Activated gamma-delta T cell (primary cell): Measurements from ENCODE around the gene LSMEM2.
"Not testable (repeated sequence)": the region's sequence is repeated elsewhere in the genome, so short reads cannot be mapped to it uniquely, and the experiment has no call there.

ENCODE experiments used
- DNase-seq: peaks from one replicate; lab custom pipeline; 2025; lab: John Stamatoyannopoulos, UW

The LSMEM2 gene

DNA sequence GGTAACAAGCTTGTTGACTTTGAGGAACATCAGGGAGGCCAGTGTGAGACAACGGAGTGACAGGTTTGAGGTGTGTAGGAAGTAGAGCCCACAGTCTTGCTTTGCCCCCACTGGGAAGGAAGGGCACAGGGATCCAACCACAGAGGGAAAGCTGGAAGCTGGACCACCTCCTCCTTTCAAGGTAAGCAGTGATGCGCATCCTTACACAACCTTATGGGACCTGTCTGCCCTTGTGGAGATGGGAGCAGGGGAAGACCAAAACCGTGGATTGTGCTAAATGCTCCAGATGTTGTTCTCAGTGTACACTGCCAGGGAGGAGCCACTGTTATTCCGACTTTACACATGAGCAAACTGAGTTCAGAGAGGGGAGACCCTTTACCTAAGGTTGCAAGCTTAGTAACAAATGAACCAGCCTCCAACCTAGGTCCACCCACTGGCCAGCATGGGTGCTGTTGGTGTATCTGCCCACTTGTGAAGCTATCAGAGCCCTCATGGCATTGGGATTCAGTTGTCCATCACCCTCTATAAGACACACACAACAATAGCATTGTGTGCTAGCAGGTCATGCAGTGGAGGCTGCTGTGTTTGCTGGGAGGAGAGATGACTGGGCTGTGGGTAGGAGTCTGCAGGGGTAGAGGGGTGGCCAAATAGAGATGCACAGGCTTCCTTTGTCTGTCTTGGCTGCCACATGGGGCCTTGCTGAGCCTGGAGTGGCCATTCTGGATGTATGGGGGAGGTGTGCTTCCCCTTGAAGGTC is 586 bp upstream of the LSMEM2 start:
- DNase-seq = no peak

DNA sequence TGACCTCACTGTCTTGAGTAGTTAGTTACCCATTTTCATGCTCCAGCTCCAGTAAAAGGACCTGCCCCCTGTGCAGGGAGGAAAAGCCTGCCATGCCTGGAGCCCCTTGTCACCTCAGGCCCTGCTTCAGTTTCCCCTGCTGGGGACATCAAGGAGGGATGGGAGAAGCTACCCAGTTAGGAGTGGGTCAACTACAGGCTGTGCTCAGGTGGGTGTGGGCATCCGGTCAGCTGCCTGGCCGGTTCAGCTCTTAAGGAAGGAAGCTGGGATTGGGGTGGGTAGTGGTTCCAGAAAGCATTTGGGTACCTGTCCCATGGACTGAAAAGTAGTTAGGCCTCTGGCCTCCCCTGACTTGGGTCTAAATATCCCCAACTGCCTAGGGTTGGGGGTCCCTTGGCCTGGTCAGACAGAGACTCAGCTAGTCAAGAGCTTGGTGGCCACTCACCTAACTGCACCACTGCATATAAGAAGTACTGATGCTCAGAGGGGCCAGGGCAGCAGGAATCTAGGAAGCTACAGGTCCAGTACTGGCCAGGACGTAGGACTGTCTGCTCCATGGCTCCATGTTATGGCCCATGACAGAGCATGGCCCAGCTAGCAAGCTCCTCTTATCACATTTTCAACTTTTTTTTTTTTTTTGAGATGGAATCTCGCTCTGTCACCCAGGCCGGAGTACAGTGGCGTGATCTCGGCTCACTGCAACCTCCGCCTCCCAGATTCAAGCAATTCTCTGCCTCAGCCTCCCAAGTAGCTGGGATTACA is 549 bp downstream of the LSMEM2 start:
- DNase-seq = no peak

DNA sequence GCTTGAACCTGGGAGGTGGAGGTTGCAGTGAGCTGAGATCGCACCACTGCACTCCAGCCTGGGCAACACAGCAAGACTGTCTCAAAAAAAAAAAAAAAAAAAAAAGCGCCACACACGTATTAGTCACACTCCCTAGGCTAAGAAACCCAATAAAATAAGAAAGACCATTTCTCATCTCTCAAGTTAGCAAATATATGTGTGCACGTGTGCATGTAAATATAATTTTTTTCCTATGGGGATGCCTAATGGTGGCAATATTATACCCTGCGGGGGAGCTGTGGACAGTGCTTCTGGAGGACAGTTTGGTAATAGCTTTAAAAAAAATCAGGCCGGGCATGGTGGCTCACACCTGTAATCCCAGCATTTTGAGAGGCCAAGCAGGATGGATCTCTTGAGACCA is 5.2 kb downstream of the LSMEM2 start:
- not testable (repeated sequence) for DNase-seq

DNA sequence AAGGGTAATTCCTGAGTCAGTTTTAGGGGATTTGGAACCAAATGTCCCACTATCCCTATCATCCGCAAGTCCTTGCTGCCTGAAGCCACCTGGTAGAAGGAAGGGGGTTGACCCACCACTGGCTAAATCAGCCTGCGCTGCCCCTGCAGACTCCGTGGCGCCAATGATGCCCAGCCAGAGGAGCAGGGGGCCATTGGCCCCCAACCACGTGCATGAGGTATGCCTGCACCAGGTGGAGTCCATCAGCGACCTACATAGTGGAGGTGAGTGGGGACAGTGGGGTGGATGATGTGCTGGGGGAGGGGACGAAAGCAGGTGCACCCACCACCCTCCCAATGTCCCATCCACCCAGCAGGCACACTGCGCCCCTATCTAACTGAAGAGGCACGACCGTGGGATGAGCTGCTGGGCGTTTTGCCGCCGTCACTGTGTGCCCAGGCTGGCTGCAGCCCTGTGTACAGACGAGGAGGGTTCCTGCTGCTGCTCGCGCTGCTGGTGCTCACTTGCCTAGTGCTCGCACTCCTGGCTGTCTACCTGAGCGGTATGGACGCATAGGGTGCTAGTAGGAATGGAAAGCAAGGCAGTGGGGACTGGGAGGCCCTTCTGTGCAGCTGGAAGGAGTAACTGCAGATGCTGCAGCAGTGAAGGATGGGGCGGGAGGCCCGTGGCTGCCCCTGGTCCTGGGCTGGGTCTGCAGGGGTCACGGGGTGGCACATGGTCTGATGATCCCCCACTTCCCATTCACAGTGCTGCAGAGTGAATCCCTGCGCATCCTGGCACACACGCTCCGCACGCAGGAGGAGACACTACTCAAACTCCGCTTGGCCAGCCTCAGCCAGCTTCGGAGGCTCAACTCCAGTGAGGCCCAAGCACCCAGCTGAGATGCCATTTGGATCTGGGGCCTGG is 7.7 kb downstream of the LSMEM2 start:
- DNase-seq = no peak

DNA sequence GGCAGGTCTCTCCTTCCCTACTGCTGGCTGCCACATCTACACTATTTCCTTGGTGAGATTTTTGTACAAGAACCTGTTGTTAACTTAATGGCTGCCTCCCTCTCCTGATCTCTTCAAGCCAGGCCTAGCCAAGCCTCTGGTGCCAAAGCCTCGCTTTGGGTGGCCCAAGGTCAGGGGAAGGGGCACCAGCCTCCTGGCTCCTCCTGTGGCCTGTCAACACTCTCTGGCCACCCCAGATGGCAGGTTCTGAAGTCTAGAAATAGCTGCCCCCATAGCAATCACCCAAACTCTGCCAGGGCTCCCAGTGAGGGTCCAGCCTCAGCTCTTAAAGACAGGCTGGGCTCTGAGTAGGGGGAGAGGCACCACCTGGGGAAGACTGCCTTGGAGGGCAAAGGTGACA is 8.4 kb downstream of the LSMEM2 start:
- DNase-seq = no peak

DNA sequence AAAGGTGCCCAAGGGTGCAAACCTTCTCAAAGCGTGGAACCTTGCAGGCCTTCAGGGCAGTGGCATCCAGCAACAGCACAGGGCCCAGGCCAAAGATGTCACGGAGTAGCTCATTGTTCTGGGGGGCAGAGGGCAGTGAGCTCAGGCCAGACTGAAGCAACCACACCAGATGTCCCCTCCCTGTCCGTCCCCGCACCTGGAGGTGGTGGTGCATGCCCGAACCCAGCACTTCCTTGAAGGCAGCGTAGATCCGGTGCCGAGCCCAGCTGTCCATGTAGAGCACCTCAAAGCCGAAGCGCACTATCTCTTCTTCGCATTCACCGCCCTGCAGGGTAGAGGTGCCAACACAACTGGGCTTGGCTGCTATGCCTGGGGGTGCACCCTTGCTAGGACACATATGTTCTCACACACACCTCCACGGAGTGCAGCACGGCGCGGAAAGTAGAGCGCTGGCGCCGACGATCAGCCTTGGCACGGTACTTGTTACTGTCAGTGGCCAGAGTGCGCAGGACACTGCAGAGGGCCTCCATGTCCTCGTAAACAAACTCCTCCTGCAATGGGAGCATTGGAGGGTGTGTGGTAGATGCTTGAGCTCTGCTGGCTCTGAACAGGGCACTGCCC is 9.6 kb downstream of the LSMEM2 start:
- DNase-seq = no peak

DNA sequence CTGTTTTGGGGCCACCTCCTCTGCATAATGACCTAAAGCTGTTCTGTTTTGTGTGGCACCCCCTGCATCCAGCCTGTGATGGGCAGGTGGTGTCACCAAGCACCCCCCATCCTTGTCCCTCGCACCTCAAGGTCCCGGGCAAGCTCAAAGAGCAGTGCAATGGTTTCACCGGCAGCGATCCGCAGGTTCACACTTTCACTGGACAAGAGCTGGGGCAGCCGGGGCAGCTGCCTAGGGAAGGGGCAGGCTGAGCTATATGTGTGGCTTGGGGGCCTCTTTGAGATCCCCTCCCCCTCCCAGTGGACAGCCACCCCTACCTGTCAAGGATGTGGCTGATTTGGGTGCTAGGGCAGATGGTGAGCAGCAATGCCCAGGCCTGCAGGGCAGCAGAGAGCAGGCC is 10.2 kb downstream of the LSMEM2 start:
- DNase-seq = no peak

DNA sequence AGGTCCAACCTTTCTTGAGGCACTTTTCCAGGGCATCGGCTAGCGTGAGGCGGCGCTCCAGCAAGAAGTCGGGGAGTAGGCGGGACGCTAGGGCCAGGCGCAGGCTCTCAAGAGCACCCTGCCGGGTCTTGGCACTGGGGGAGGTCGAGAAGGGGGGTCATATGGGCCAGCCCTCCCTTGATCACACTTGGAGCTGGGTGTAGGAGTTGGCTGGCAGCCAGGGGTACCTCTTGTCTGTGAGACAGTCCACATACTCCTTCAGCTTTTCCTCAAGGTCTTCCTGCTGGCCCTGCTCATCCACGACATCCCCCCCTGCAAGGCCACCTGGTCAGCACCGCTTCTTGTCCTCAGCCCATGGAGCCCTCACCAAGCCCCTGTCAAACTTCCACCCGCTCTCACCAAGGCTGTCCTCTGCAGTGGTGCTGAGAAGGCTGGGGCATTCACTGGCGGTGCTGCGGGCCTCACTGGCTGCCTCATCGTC is 11.3 kb downstream of the LSMEM2 start:
- no peak for DNase-seq

- DNase-seq = peak; percentile 89
Observed at GRCh38 chr3:50292159-50293078, 13.5 kb downstream of the LSMEM2 start, which contains the start of gene IFRD2. Gene IFRD2, minus strand, starts transcription at chr3:50292429. Its CDS starts 155 bp downstream, at chr3:50292274.

DNA sequence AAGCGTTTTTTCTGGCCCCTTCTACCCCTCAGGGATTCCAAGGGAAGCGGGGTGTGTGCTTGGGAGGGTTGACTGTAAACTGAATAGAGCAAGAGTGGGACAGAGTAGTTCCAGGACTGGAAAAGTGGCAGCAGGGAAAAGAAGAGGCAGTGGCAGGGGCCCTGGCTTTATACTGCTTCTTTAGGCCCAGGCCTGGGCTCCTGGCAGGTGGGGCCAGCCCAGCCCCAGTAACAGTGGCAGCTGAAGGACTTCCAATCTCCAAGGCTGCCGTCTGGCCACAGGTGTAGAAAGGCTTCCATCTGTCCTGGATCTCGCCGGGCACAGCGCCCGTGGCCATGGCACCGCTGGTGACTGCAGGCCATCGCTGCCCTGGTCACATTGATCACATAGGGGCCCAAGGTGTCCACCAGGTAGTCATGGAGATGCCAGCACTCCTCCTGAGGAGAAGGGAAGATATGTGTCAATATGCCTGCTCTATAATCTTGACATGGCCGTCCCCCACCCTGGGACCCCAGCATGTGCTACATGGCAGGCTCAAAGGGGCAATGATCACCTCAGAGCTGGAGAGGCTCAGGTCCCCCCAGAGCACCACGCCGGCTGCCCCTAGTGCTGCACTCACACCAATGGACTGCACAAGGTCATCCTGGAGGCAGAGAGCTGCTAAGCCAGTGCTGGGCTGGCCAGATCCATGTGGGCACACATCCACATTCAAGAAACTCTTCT is 14.4 kb downstream of the LSMEM2 start:
- DNase-seq = no peak

GRCh38 chr3:50294089-50294488 is 15.2 kb downstream of the LSMEM2 start:
- DNase-seq = no peak

DNA sequence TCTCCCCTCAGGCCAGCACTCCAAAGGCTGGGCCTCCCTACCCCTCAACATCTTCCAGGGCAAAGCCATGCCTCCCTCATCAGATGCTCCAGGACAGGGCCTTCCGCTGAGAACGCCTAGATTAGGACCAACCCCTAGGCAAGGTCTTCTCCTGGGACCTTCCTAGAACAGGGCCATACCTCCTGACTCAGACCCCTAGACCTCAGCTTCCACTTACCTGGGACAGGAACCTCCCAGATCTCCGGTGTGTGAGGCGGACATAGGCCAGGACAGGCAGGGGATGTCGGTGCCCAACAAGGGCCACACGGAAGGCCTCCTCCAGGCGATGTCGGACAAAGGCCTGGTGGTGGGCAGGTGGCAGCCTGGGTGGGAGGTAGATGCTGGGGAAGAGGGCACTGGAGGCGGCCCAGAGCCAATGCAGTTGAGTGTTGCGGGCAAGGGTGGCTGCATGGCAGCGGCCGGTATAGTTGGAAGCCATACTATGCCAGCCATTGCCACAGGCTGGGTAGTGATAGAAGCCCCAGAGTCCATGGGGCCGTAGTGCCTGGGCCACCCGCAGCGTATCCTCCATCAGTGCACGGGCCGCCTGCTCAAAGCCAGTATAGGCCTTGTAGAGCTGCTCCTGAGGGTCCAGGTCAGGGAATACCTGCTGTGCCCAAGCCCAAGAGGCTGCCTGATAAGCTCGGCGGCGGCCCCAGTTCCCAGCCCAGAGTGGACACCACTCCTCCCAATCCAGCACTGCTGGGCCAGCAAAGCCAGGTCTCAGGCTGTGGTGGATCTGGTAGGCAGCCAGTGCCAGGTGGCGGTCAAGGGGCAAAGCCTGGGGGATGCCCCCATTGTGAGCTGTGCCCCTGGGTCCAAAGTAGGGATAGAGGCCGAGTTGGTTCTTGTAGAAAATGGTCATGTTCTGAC is 15.9 kb downstream of the LSMEM2 start:
- DNase-seq = no peak

DNA sequence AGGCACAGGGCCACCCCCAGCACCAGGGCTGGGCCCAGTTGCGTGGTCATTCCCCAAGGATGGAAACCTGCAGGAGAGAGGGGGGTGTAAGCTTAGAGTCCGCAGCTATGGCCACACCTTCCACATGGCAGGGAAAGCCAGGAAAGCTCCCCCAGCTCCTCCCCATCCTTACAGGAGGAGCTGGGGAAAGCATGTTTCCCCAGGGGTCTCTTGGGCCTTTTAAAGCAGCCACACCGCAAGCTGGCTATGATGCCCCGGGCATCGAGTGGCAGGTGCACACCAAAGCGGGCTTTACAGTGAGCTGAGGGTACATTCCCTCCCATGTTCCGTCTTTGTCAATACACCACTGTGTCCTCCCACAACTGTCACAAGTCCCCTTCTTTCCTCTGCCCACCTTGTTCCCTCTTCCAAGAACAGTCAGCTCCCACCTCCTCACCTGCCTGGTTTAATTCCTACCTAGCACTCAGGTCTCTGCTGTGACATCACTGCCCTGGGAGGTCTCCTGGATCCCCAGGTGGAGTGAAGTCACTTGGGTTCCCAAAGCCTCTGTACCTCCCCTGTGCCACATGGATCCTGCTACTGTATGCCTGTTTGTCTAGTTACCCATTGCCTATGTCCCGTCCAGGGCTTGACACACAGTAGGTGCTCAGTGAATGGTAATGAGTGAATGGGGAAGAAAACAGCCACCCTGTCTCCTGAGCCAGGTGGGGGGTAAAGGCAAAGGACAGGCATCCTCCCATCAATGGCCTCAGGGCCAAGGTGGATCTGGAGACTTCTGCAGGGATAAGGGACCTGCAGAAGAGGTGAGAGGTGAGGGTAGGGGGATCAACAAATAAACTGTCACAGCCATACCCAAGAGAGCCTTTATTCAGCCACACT is 16.9 kb downstream of the LSMEM2 start:
- DNase-seq = no peak

- DNase-seq = no peak
Observed at GRCh38 chr3:50296721-50297383, 18.0 kb downstream of the LSMEM2 start.

DNA sequence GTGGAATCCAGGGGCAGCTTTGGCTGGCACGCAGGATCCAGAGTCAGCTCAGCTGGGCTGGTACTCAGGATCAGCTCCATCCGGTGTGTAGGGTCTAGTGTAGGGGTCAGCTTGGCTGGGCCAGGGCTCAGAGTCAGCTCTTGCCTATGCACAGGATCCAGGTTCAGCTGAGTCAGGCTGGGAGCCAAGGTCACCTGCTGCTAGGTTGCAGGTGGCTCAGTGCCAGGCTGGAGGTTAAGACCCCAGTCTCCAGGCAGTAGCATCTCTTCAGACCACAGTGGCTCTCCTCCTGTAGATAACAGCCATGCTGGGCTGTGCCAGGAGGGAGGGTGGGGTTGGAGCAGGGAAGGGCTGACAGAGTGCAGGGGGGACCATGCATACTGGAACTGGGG is 18.5 kb downstream of the LSMEM2 start:
- DNase-seq = no peak

DNA sequence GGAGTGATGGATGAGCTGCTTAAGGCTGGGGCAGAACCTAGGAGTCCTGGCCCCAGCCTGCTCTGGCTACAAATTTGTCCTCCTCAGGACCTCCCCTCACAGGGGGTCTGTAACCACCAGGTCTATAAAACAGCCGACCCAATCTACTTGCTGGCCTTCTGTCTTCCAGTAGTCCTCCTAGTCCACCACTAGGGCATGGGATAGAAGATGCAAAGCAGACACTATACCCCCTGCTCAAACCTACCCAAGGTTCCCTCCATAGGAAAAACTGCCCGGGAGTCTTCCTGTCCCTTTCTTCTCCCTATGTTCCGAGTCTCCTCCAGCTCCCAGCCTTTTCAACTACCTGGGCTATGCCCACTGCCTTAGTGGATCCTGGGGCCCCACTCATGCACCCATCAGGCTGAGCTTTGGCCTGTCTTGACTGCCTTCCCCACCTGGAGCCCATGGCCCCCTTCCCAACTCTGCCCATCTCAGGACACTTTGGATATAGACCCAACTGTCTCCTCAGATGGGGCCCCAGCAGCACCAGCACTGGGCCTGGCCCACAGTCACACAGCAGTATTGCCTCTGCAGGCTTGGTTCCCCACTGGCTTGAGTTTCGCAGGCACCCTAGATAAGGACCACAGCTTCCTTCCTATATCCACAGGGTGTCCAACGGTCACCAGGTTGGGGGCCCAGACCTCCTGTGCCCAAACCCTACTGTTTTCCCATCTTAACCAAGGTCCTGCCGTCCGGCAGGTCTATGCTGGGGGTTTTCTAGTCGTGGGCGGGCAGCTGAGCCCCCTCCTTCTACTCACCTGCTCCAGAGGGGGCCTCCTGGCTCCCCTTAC is 19.2 kb downstream of the LSMEM2 start:
- DNase-seq = no peak
